Measurements from ENCODE around the gene CDH18. TPM values are rescaled to one million over a fixed set of nuclear protein-coding genes. Genes with fewer than 3 reads are reported as not detected.
"Not testable (repeated sequence)": the region's sequence is repeated elsewhere in the genome, so short reads cannot be mapped to it uniquely, and the experiment has no call there.

Gene CDH18
- total and polyA plus RNA-seq, 2 donors, result 0.06 to 3.2 TPM

DNA sequence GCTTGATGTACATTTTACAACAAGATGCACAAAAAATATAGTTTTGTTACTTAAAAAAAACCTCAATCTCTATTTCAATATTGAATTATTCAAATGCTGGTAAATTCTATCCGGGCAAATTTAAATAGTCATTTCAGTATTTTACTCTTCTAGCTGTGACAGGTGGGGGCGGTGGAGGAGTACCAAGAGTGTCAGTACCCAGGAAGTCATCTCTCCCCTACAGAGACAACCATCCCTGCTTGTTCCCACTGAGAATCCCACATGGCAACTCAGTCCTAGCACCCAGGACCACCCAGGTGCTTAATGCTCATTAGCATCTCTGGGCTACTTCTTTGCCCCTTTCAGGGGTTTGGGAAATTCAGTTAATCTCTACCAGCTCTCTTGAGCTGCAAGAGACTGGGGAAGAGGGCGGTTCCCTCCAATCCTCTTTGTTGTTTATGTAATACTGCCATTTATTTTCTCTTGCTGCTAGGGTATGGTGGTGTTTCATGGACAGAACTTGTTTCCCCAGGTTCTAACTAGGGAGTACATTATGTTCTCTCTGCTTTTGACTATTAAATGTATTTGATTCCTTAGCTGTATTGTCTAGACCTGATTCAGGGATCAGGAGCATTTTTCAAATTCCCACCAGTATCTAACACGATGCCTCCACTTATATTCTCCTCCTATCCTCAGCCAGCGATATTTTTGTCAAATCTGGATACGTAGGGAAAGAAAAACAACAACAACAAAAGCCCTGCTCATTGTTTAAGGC lies 122.5 kb downstream of the CDH18 start:
- Histone ChIP-seq H3K4me1 (ENCODE audit: insufficient read depth) (no peaks in the 10 kb centered on the region), H3K36me3 (ENCODE audit: insufficient read depth) (no peaks in the 10 kb centered on the region), H3K4me3 (ENCODE audit: low read depth, low read length) (no peak overlapping the region), H3K27ac (ENCODE audit: low read depth) (no peak overlapping the region)
- no peak for DNase-seq (ENCODE audit: extremely low spot score)
- WGBS, result 73% methylated on average over 6 of the region's 6 CpGs

DNA sequence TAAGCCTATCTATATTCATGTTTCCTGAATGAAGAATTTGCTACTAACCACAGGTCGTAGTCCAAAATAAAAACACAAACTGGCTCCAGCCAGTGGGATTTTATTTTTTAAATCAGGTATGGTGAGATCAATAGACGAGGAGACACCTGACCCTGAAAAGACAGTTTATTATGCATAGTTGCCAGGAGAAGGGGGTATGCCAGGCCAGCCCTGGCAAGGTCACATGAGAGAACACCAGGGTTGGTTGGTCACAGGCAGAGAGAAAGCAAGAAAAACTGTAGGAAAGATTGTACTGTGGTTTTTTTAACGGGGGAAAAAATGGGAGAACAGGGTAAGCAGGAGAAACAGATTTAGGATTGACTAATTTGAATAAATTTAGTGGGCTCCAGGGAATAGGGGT lies 125.3 kb downstream of the CDH18 start:
- Histone ChIP-seq H3K27ac (ENCODE audit: low read depth) (no peak overlapping the region), H3K4me1 (ENCODE audit: insufficient read depth) (no peaks in the 10 kb centered on the region), H3K4me3 (ENCODE audit: low read depth, low read length) (no peak overlapping the region), H3K36me3 (ENCODE audit: insufficient read depth) (no peaks in the 10 kb centered on the region)
- no peak for DNase-seq (ENCODE audit: extremely low spot score)
- 76% methylated on average over 3 of the region's 3 CpGs for WGBS

DNA sequence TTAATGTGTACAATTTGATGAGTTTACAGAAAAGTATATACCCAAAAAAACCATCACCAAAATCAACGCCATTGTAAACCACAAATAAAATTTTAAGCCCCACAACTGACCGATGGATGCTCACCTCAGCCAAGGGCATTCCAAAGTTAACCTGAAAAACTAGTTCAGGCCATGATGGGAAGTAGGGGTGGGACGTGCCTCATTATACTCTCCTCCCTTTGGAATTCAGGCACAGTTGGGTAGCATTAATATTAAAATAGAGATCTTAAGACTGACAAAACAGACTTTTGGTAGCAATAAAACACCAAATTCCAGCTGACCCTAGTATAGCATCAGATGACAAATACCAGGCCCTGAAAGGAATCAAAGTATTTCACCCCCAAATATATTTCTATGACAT lies 129.0 kb downstream of the CDH18 start:
- Histone ChIP-seq H3K4me1 (ENCODE audit: insufficient read depth) (no peaks in the 10 kb centered on the region), H3K4me3 (ENCODE audit: low read depth, low read length) (no peak overlapping the region), H3K27ac (ENCODE audit: low read depth) (no peak overlapping the region), H3K36me3 (ENCODE audit: insufficient read depth) (no peaks in the 10 kb centered on the region)
- WGBS, result 82% methylated on average over 3 of the region's 3 CpGs
- no peak for DNase-seq (ENCODE audit: extremely low spot score)

DNA sequence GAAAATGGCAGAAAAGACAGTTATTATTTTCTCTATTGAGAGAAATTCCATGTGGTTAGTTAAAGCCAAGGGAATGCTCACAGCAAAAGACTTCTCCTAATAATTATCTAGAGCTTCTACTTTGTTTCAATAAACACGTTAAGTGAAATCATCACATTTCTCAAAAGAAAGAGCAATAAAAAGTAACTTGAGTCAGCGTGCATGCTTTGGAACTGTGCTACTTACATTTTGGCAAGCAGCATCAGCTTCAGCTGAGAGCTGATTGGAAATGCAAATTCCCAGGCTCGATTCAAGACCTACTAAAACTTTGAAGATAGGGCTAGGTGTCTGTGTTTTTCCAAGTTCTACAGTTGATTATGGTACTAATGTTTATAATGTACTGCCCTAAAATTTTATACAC lies 132.1 kb downstream of the CDH18 start:
- H3K4me1 ChIP-seq (ENCODE audit: insufficient read depth), result no peaks in the 10 kb centered on the region
- H3K27ac ChIP-seq (ENCODE audit: low read depth), result no peak overlapping the region
- no peaks in the 10 kb centered on the region for H3K36me3 ChIP-seq (ENCODE audit: insufficient read depth)
- no peak overlapping the region for H3K4me3 ChIP-seq (ENCODE audit: low read depth, low read length)
- 26% methylated on average over 3 of the region's 3 CpGs for WGBS
- no peak for DNase-seq (ENCODE audit: extremely low spot score)

DNA sequence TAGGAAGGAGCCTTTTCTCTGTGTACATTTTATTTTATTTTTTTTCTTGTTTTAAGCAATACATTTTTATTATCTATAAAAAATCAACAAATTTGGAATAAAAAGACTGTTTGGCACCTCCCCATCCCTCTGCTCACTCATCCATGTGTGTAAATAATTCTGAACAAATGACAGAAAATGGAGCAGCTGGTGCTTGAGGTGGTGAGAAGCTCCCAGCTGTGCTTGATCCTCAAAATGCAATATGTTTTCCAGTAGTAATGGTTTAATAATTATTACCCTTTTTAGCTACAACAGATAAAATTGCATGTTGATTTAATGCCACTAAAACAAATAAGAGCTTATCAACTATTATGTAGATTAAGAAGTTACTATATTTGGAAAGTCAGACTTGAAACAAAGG lies 132.5 kb downstream of the CDH18 start:
- DNase-seq (ENCODE audit: extremely low spot score), result no peak
- no peak overlapping the region for H3K4me3 ChIP-seq (ENCODE audit: low read depth, low read length)
- H3K27ac ChIP-seq (ENCODE audit: low read depth), result no peak overlapping the region
- no peaks in the 10 kb centered on the region for H3K4me1 ChIP-seq (ENCODE audit: insufficient read depth)
- H3K36me3 ChIP-seq (ENCODE audit: insufficient read depth), result no peaks in the 10 kb centered on the region

DNA sequence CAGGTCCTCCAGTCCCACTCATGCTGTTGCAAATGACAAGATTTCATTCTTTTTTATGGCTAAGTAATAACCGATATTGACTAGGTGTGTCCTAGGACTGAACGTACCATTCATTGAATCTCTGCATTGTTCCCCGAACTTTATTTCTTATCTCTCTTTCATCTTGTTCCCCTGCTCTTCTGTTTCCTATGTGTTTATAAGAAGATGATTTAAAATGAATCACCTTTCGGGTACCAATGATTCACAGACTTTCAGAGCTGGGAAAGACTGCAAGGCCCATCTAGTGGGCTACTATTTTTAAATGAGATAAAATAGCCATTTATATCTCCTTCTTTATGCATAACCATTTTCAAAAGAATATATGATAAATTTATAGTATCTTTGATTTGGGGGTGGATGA lies 133.0 kb downstream of the CDH18 start:
- no peak overlapping the region for H3K27ac ChIP-seq (ENCODE audit: low read depth)
- 87% methylated on average over 4 of the region's 4 CpGs for WGBS
- no peaks in the 10 kb centered on the region for H3K4me1 ChIP-seq (ENCODE audit: insufficient read depth)
- DNase-seq (ENCODE audit: extremely low spot score), result no peak
- no peak overlapping the region for H3K4me3 ChIP-seq (ENCODE audit: low read depth, low read length)
- H3K36me3 ChIP-seq (ENCODE audit: insufficient read depth), result no peaks in the 10 kb centered on the region

DNA sequence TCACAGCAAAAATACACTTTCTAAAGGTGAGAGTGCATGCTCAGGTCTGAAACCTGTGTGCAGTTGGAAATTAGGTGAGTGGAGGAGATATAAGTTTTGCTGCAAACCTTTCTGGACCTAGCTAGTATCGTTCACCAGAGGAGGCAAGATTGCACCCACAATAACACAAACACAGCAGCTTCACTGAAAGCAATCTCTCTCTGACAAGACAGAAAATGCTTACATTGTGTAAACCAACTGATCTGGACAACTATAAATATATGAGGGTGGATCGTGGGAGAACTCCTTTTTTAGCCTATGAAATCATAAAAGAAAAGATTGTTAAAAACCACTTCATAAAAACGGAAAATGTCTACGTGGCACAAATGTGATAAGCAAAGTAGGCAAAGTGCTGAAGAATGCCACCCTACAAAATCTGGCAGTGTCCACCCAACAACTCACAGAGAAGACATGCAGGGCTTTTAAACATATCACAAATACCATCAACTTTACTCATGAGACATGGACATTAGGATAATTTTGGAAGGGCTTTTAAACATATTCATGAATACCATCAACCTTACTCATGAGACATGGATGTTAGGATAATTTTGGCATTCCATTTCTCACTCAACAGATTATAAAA lies 134.3 kb downstream of the CDH18 start:
- Histone ChIP-seq H3K27ac (ENCODE audit: low read depth) (no peak overlapping the region), H3K4me3 (ENCODE audit: low read depth, low read length) (no peak overlapping the region), H3K4me1 (ENCODE audit: insufficient read depth) (no peaks in the 10 kb centered on the region), H3K36me3 (ENCODE audit: insufficient read depth) (no peaks in the 10 kb centered on the region)
- WGBS, result 22% methylated on average over 4 of the region's 4 CpGs
- no peak for DNase-seq (ENCODE audit: extremely low spot score)

DNA sequence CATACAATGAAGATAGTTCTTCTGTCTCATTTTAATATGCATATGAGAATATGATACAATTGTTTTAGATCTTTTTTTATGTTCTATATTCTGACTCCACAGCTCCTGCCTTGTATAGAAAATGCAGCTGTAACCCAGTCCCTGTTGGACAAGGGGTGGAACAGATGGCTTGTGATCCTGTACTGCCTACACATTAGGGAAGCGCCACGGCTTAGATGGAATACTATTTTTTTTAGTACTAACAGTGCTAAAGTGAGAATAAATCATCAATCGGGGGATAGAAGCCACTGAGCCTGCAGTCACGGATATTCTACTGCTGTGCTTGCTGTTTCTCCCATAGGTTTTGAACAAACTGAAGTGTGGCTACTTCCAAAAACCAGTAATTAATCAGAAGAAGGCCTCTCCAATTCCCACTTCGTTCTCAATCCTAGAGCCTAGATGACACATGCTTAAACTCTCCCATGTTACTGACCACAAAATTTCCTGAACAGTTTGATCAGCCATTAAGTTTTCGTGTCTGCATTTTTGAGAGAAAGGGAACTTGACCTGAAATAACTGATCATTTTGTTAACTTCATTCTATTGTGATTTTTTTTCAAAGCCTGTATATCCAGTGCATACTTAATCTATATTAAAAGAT lies 150.3 kb downstream of the CDH18 start:
- Histone ChIP-seq H3K27ac (ENCODE audit: low read depth) (no peak overlapping the region), H3K4me3 (ENCODE audit: low read depth, low read length) (no peak overlapping the region), H3K36me3 (ENCODE audit: insufficient read depth) (no peaks in the 10 kb centered on the region), H3K4me1 (ENCODE audit: insufficient read depth) (no peaks in the 10 kb centered on the region)
- DNase-seq (ENCODE audit: extremely low spot score), result no peak
- 75% methylated on average over 6 of the region's 6 CpGs for WGBS

DNA sequence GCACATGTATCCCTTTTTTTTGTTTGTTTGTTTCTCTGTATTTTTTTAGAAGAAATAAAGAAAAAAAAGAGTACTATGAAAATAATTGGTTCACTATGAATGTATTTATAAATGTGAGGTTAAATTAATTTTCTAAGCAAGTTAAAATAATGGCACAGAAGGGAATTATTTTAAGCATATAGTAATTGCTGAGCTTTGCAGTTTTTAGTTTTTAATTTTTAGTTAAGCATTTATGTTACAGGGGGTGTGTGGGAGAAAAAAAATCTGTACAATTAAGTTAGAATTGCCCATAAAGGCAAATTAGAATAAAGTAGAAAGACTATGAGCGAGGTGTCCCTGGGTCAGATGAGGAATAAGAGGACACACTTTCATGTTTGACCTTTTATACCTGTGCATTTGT lies 152.6 kb downstream of the CDH18 start:
- 79% methylated on average over 1 of the region's 1 CpG for WGBS
- Histone ChIP-seq H3K4me1 (ENCODE audit: insufficient read depth) (no peaks in the 10 kb centered on the region), H3K36me3 (ENCODE audit: insufficient read depth) (no peaks in the 10 kb centered on the region)

DNA sequence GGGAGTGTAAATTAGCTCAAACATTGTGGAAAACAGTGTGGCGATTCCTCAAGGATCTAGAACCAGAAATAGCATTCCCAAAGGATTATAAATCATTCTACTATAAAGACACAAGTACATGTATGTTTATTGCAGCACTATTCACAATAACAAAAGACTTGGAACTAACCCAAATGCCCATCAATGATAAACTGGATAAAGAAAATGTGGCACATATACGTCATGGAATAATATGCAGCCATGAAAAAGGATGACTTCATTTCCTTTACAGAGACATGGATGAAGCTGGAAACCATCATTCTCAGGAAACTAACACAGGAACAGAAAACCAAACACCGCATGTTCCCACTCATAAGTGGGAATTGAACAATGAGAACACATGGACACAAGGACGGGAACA lies 175.3 kb downstream of the CDH18 start:
- H3K4me3 ChIP-seq (ENCODE audit: low read depth, low read length); H3K36me3 ChIP-seq (ENCODE audit: insufficient read depth); H3K4me1 ChIP-seq (ENCODE audit: insufficient read depth); H3K27ac ChIP-seq (ENCODE audit: low read depth); DNase-seq (ENCODE audit: extremely low spot score): not testable (repeated sequence)
- 93% methylated on average over 4 of the region's 4 CpGs for WGBS

More for the DNA sequence above, 152.6 kb downstream of the CDH18 start:
- no peak for DNase-seq (ENCODE audit: extremely low spot score)
- H3K27ac ChIP-seq (ENCODE audit: low read depth), result no peak overlapping the region
- H3K4me3 ChIP-seq (ENCODE audit: low read depth, low read length), result no peak overlapping the region

DNA sequence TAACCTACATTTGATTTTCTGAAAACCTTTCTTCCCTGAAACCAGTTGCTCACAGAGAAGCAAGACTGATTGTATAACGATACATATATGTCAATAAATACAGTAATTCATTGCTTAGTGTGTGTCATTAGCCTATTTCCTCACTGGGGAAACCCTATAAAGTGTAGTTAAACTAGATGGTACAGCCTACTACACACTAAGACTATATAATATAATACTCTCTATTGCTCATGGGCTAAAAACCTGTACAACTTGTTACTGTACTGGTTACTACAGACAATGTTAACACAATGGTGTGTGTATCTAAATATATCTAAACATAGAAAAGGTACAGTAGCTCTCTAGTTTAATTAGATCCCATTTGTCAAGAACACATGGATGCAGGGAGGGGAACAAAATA lies 181.2 kb downstream of the CDH18 start:
- 86% methylated on average over 1 of the region's 1 CpG for WGBS
- Histone ChIP-seq H3K36me3 (ENCODE audit: insufficient read depth) (no peaks in the 10 kb centered on the region), H3K4me1 (ENCODE audit: insufficient read depth) (no peaks in the 10 kb centered on the region), H3K27ac (ENCODE audit: low read depth) (no peak overlapping the region), H3K4me3 (ENCODE audit: low read depth, low read length) (no peak overlapping the region)
- no peak for DNase-seq (ENCODE audit: extremely low spot score)

DNA sequence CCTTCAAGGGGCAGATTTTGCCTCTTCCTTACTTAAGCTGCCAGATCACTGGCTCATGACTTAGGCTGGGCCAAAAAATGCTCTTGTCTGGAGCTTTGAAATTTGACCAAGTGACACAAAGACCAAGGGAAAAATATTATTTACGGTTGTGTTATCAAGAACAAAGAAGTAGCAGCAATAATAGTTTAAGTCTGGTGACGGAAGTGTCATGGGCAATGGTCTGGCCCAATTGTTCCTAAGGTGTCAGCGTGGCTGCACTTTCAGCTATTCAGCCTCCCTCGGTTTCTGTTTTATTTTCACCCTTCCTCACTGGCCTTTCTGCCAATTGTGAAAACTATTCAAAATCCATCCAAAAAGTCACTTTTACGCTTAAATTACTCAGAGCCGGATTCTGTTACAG lies 185.3 kb downstream of the CDH18 start:
- Histone ChIP-seq H3K4me1 (ENCODE audit: insufficient read depth) (no peaks in the 10 kb centered on the region), H3K27ac (ENCODE audit: low read depth) (no peak overlapping the region), H3K36me3 (ENCODE audit: insufficient read depth) (no peaks in the 10 kb centered on the region), H3K4me3 (ENCODE audit: low read depth, low read length) (no peak overlapping the region)
- no peak for DNase-seq (ENCODE audit: extremely low spot score)
- WGBS, result 90% methylated on average over 6 of the region's 6 CpGs

DNA sequence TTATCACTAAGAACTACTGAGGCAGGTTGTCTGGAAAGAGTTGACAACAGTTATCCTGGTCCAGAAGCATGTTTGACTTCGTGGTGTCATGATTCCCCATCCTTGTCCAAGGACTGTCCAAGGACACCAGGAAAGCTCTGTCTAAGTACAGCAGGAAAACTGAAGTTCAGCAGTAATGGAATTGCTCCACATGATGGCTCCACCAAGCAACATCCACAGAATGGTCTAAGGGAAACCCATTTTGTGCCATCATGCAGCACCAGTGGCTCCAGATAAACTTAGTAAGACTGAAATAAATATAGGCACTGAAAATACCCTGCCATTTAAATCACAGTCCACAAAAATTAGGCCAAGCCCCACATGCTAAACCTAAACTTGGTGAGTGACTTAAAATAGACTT lies 192.8 kb downstream of the CDH18 start:
- no peak overlapping the region for H3K4me3 ChIP-seq (ENCODE audit: low read depth, low read length)
- WGBS, result 77% methylated on average over 1 of the region's 1 CpG
- H3K36me3 ChIP-seq (ENCODE audit: insufficient read depth), result no peaks in the 10 kb centered on the region
- no peak overlapping the region for H3K27ac ChIP-seq (ENCODE audit: low read depth)
- H3K4me1 ChIP-seq (ENCODE audit: insufficient read depth), result no peaks in the 10 kb centered on the region
- no peak for DNase-seq (ENCODE audit: extremely low spot score)

DNA sequence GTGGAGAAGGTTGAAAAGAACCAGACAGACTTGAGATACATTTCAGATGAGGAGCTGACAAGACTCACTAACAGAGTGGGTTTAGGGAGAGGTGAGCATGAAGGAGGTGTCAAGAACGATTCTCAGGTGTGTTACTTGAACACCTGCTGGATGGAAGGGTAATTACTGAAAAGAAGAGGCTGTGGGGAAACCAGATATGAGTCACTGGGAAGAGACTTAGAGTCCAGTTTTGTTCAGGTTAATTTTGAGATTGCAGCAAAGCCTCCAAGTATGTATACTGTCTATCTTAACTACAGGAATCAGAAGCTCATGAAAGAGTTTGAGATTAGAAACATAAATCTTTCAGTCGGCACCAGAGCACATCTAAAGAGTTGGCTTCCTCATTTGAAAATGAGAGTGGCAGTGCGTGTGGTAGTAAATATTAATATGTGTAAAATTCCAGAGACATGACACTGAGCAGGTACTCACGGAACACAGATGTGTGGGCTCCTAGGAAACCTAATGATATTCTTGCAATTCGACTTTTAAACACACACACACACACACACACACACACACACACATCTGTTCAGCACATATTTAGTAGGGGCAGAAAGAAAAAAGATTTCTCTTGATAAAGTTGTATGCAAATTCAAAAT lies 197.1 kb downstream of the CDH18 start:
- H3K27ac ChIP-seq (ENCODE audit: low read depth), result no peak overlapping the region
- no peak overlapping the region for H3K4me3 ChIP-seq (ENCODE audit: low read depth, low read length)
- no peaks in the 10 kb centered on the region for H3K36me3 ChIP-seq (ENCODE audit: insufficient read depth)
- H3K4me1 ChIP-seq (ENCODE audit: insufficient read depth), result no peaks in the 10 kb centered on the region
- WGBS, result 22% methylated on average over 5 of the region's 5 CpGs
- no peak for DNase-seq (ENCODE audit: extremely low spot score)

Data from urinary bladder (tissue), 4 donors.